Endothelial cell of umbilical vein (primary cell): Measurements from ENCODE around the gene ZIC2.

Experiments
- CTCF ChIP-seq, 2 donors: IDR thresholded peaks; 1 replicate in 1 of 2; 2 replicates in 1 of 2; pipeline ENCODE4 v1.5.1; 2011; ENCODE audit warnings: low read length in 2 of 2, mild to moderate bottlenecking in 2 of 2, moderate library complexity in 2 of 2, control low read depth in 1 of 2, inconsistent platforms in 1 of 2, low read depth in 1 of 2; ENCODE audit not compliant: insufficient read depth in 1 of 2; ENCODE audit errors: extremely low read depth in 1 of 2
- EZH2 ChIP-seq: IDR thresholded peaks from 2 replicates; pipeline ENCODE4 v1.6.1; 2012; ENCODE audit warnings: borderline replicate concordance, low read depth, mild to moderate bottlenecking, moderate library complexity, low read length, inconsistent platforms; ENCODE audit not compliant: severe bottlenecking
- POLR2A ChIP-seq: IDR thresholded peaks from 2 replicates; pipeline ENCODE4 v1.6.1; 2012; ENCODE audit warnings: low read depth, mild to moderate bottlenecking, control low read depth, low read length

GRCh38 chr13:99975626-99976025, 6.0 kb upstream of the ZIC2 start:
- no peak for TF ChIP-seq CTCF (IDR thresholded peaks at IDR 0.05; ENCODE audit: extremely low read depth in 1 of 2, insufficient read depth in 1 of 2, low read depth in 1 of 2, low read length in 2 of 2)
- TF ChIP-seq EZH2 = peak; percentile 10
- TF ChIP-seq POLR2A = no peak
